CD1c-positive myeloid dendritic cell (primary cell): Measurements from ENCODE around the gene CTSC.

Source experiments
- DNase-seq: peaks from one replicate; pipeline ENCODE4 v3.0.0-alpha.2; 2016; ENCODE audit errors: extremely low spot score

The CTSC gene

GRCh38 chr11:88317536-88317935 lies 20.0 kb downstream of the CTSC start:
- DNase-seq: no peak

GRCh38 chr11:88315981-88316441 lies 21.5 kb downstream of the CTSC start:
- DNase-seq: no peak

- no peak for DNase-seq
Measured at GRCh38 chr11:88315015-88315414, 22.5 kb downstream of the CTSC start.

- DNase-seq: no peak
Measured at GRCh38 chr11:88313441-88313840, 24.1 kb downstream of the CTSC start.

- DNase-seq: no peak
Measured at GRCh38 chr11:88312628-88313027, 24.9 kb downstream of the CTSC start.

- no peak for DNase-seq
Measured at GRCh38 chr11:88310246-88310645, 27.3 kb downstream of the CTSC start.

GRCh38 chr11:88308576-88308975 lies 29.0 kb downstream of the CTSC start:
- no peak for DNase-seq

- DNase-seq: no peak
Measured at GRCh38 chr11:88307749-88308425, 29.6 kb downstream of the CTSC start.

GRCh38 chr11:88306785-88307184 lies 30.8 kb downstream of the CTSC start:
- no peak for DNase-seq

GRCh38 chr11:88305430-88305829 lies 32.1 kb downstream of the CTSC start:
- no peak for DNase-seq

- DNase-seq: no peak
Measured at GRCh38 chr11:88304352-88304751, 33.2 kb downstream of the CTSC start.

- no peak for DNase-seq
Measured at GRCh38 chr11:88303037-88303436, 34.5 kb downstream of the CTSC start.

- peak; percentile 33 for DNase-seq
Measured at GRCh38 chr11:88301488-88302140, 35.9 kb downstream of the CTSC start.

- no peak for DNase-seq
Measured at GRCh38 chr11:88300888-88301487, 36.5 kb downstream of the CTSC start.

GRCh38 chr11:88297863-88298262 lies 39.7 kb downstream of the CTSC start:
- DNase-seq: no peak

GRCh38 chr11:88297421-88297820 lies 40.1 kb downstream of the CTSC start:
- no peak for DNase-seq

- no peak for DNase-seq
Measured at GRCh38 chr11:88295028-88295427, 42.5 kb downstream of the CTSC start.

- no peak for DNase-seq
Measured at GRCh38 chr11:88293931-88294330, 43.6 kb downstream of the CTSC start.

- no peak for DNase-seq
Measured at GRCh38 chr11:88292171-88292843, 45.2 kb downstream of the CTSC start.

GRCh38 chr11:88288560-88288959 lies 49.0 kb downstream of the CTSC start:
- no peak for DNase-seq

GRCh38 chr11:88284336-88285050 lies 53.0 kb downstream of the CTSC start:
- DNase-seq: no peak
